SKM-1 (cell line): ENCODE results near the gene IGFBP6.

Experiments used
- DNase-seq: peaks from one replicate; lab custom pipeline; 2025; ENCODE audit not compliant: unreplicated experiment; lab: John Stamatoyannopoulos, UW

IGFBP6 gene

DNA sequence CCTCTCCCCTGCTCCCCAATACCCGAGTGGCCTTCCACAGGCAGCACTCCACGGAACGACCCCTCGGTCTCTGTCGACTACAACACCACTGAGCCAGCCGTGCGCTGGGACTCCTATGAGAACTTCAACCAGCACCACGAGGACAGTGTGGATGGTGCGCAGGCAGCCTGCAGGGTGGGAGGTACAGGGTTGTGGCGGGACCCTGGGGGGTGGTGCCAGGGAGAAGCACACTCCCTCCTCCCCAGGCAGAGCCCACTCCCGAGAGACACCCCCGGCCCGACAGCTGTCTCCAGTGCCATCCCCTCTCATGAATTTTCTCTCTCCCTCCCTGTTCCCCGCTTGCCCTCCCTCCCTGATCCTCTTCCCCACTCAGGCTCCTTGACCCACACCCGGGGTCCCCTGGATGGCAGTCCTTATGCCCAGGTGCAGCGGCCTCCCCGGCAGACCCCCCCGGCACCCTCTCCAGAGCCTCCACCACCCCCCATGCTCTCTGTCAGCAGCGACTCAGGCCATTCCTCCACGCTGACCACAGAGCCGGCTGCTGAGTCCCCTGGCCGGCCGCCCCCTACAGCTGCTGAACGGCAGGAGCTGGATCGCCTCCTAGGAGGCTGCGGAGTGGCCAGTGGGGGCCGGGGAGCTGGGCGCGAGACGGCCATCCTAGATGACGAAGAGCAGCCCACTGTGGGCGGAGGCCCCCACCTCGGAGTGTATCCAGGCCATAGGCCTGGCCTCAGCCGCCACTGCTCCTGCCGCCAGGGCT, 38.6 kb upstream of the IGFBP6 start:
- DNase-seq: no peak

GRCh38 chr12:53059434-53060063, 37.9 kb upstream of the IGFBP6 start:
- no peak for DNase-seq

- no peak for DNase-seq
These were observed 37.3 kb upstream of the IGFBP6 start for GRCh38 chr12:53060064-53060720.

GRCh38 chr12:53060721-53061276, 36.7 kb upstream of the IGFBP6 start:
- DNase-seq: no peak

GRCh38 chr12:53061404-53062010, 36.0 kb upstream of the IGFBP6 start:
- no peak for DNase-seq

DNA sequence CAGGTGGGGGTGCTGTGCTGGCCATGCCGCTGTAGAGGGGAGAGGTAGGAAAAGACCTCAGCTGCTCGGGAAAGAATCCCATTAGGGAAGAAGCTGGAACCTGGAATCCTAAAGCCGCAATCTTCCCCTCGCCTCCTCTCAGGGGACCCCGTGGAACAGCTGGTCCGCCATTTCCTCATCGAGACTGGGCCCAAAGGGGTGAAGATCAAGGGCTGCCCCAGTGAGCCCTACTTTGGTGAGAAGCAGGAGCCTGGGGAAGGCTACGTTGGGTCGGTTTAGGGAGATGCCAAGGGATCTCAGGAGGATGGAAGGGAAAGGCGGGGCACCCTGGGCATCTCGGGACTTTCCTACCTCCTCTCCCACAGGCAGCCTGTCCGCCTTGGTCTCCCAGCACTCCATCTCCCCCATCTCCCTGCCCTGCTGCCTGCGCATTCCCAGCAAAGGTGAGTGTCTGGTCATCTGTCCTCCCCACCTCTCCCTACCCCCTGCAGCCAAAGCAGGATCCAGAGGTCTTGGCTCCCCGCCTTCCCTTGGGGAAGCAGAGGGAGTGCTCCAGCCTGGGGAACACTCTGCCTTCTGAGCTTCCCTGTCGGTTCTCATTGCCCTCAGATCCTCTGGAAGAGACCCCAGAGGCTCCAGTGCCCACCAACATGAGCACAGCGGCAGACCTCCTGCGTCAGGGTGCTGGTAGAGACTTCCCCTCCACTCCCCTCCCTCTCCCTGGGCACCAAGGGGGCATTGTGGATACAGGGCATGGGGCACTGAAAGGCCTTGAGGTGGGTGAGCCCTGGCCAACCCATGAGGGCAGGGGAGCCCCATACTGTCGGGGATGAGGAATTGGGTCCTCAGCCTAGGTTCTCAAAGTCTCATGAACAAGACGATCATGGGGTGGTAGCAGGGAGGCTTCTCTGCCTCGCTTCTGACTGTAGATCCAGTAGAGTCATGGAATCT, 35.2 kb upstream of the IGFBP6 start:
- no peak for DNase-seq

DNA sequence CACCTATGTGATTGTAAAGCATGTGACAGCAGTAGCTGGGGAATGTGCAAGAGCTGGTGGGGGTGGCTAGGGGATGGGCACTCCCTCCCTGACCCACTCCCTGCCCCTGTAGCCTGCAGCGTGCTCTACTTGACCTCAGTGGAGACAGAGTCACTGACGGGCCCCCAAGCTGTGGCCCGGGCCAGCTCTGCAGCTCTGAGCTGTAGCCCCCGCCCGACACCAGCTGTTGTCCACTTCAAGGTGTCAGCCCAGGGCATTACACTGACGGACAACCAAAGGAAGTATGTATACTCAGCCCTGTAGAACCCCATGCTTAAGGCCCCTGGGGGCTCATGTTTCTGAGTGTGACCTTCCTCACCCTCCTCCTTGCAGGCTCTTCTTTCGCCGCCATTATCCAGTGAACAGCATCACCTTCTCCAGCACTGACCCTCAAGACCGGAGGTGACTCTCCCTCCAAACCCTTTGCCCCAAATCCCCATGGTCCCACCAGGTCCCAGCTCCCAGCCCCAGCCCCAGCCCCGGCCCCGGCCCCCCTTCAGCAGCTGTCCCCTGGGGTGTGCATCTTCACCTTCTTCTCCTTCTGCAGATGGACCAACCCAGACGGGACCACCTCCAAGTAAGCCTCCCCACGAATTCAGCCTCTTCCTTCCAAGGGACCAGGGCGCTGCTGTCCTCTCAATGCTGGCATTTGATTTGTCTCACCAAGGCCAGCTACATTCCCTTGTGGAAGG, 34.3 kb upstream of the IGFBP6 start:
- no peak for DNase-seq

- DNase-seq: no peak
These were observed 33.5 kb upstream of the IGFBP6 start for GRCh38 chr12:53063708-53064612.

DNA sequence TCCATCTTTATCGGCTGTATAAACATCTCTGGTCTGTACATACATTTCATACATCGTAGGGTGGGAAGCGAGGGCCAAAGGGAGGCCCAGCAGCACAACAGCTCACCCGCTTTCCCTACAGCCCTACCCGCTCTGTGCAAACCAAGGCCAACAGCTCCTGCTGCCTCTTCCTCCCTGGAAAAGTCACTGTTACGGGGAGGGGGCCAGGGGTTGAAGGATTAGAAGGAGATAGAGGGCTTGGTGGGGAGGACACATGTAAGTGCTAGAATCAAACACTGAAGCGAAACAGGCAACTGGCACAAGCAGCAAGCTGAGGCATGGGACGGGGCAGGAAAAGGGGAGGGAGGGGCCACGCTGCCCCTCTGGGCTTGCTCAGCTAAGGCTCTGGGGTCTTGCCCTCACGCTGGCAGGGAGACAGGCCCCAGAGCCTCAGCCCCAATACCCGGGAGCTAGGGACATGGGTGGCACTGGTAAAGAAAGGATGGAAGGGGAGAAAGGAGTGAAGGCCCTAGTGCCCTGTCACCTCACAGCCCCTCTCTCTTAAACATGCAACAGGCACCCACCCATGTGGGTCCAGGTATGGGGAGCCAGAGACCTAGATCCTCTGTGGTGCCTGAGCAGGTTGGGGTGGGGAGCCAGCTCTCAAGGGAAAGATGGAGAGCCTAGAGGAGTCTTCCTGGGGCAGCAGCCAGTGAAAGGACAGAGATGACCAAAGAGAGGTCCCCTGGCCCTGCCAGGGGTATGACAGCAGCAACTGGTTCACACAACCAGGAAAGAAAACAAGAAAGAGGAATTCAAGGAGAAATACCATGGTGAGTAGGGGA, 32.6 kb upstream of the IGFBP6 start:
- DNase-seq: no peak

GRCh38 chr12:53065470-53065869, 32.0 kb upstream of the IGFBP6 start:
- DNase-seq: no peak

- no peak for DNase-seq
These were observed 31.2 kb upstream of the IGFBP6 start for GRCh38 chr12:53065975-53066931.

GRCh38 chr12:53067074-53067992, 30.1 kb upstream of the IGFBP6 start:
- no peak for DNase-seq

DNA sequence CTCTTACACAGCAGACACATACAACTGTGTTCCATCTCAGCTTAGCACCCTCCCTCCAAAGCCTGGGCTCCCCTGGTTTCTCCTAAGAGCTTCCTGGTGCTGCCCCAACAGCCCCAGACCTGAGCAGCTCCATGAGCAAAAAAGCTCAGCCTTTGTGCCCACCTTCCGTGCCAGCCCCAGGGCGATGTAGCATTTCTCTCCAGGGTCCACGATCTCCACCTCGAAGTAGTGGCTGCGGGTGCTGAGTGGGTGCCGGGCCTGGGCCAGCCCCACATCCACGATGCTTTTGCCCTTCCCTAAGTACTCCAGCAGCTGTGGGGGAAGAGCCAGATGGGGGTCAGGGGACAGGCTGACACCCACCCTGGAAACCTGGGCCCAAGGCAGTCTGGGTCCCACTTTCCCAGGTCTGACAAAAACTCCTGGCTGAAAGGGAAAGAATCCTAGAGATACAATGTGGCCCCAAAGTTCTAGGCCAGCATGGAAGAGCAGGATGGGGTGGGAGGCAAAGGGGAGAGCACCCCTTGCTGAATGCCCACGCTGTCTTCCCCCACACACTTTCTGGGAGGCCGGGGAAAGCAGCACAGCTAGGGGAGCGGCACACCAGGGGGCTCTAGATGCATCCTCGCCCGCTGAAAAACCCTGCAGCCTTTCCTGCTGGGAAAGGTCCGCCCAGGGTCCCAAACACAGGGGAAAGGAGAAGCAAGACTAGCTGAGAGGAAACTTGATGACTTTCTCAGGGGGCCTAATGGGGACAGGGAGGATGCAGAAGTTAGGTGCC, 29.3 kb upstream of the IGFBP6 start:
- no peak for DNase-seq

DNA sequence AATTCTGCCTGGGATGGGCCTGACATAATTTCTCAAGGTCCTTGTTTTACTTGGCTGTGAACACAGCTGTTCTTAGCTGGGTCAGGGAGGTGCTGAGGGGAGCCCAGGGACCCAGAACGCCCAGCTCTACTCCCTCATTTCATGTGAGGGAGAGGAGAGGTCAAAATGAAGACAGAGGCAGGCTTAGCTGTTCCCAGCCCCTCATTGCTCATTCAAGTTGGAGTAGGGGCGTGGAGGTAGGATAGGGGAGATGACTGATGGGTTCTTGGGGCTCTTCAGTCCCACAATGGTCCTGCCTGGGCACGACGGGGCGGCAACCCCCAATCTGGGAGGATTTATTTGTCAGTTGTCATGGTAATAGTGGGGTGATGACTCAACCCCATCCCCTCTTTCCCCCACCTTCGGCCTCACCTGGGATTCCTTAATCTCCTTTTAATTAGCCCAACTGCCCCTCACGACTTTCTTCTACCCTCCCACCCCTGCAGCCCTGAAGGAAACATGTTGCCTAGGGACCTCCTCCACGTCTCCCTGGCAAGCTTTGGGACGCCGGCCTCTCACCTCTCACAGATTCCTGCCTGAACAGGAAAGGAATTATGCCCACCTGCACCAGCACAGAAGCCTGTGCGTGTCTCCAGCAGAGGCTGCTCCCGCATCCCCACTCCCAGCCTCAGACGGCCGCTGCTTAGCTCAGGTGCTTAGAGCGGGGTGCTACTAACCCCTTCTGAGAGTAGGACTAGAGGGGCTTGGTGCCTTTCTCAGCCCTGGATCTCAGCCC, 28.5 kb upstream of the IGFBP6 start:
- DNase-seq: no peak
